HG02943 (cell line): Measurements from ENCODE around the gene GPR17.

Source experiments
- ATAC-seq: cut with Tn5 transposase; IDR thresholded peaks from one replicate; pipeline ENCODE4 v1.9.1; 2021; ENCODE audit warnings: mild to moderate bottlenecking, low read depth, moderate library complexity; ENCODE audit not compliant: unreplicated experiment

The GPR17 gene

GRCh38 chr2:127614246-127614645 is 31.7 kb upstream of the GPR17 start:
- no peak for ATAC-seq

GRCh38 chr2:127614731-127615130 is 31.2 kb upstream of the GPR17 start:
- no peak for ATAC-seq

- no peak for ATAC-seq
These were observed 30.3 kb upstream of the GPR17 start for GRCh38 chr2:127615511-127616166.

- ATAC-seq = no peak
These were observed 27.3 kb upstream of the GPR17 start for GRCh38 chr2:127618551-127619202.

- no peak for ATAC-seq
These were observed 26.8 kb upstream of the GPR17 start for GRCh38 chr2:127619203-127619590.

- ATAC-seq = no peak
These were observed 25.9 kb upstream of the GPR17 start for GRCh38 chr2:127619877-127620705.

GRCh38 chr2:127620866-127621265 is 25.1 kb upstream of the GPR17 start:
- no peak for ATAC-seq

- ATAC-seq = no peak
These were observed 23.9 kb upstream of the GPR17 start for GRCh38 chr2:127621981-127622431.

- no peak for ATAC-seq
These were observed 23.2 kb upstream of the GPR17 start for GRCh38 chr2:127622561-127623387.

GRCh38 chr2:127623388-127624319 is 22.3 kb upstream of the GPR17 start:
- no peak for ATAC-seq

GRCh38 chr2:127624320-127624755 is 21.6 kb upstream of the GPR17 start:
- ATAC-seq = no peak

- no peak for ATAC-seq
These were observed 21.0 kb upstream of the GPR17 start for GRCh38 chr2:127624756-127625571.

GRCh38 chr2:127625572-127625951 is 20.4 kb upstream of the GPR17 start:
- ATAC-seq = no peak

GRCh38 chr2:127626175-127626574 is 19.8 kb upstream of the GPR17 start:
- no peak for ATAC-seq

GRCh38 chr2:127626917-127627739 is 18.8 kb upstream of the GPR17 start:
- ATAC-seq = no peak

- ATAC-seq = no peak
These were observed 18.0 kb upstream of the GPR17 start for GRCh38 chr2:127627740-127628571.
